Mucosa of stomach (tissue), 1 donor: ENCODE measurements around the gene TUBD1.
"Not testable (repeated sequence)": the region's sequence is repeated elsewhere in the genome, so short reads cannot be mapped to it uniquely, and the experiment has no call there.

Experiments used
- H3K27me3 ChIP-seq: one replicate; pipeline ENCODE4 v1.7.0; 2013; ENCODE audit warnings: mild to moderate bottlenecking, low read length; ENCODE audit not compliant: control insufficient read depth, insufficient read depth
- H3K36me3 ChIP-seq: one replicate; pipeline ENCODE4 v1.7.0; 2013; ENCODE audit warnings: low read length; ENCODE audit not compliant: control insufficient read depth, insufficient read depth
- H3K4me1 ChIP-seq: one replicate; pipeline ENCODE4 v1.7.0; 2013; ENCODE audit warnings: mild to moderate bottlenecking, low read length; ENCODE audit not compliant: control insufficient read depth, insufficient read depth
- H3K4me3 ChIP-seq: one replicate; pipeline ENCODE4 v1.7.0; 2013; ENCODE audit warnings: low read length
- H3K9ac ChIP-seq: one replicate; pipeline ENCODE4 v1.7.0; 2013; ENCODE audit warnings: mild to moderate bottlenecking, low read length, moderate library complexity
- H3K9me3 ChIP-seq: one replicate; pipeline ENCODE4 v1.7.0; 2013; ENCODE audit warnings: mild to moderate bottlenecking, low read length, moderate library complexity; ENCODE audit not compliant: control insufficient read depth
- donor health status: Pancreatic carcinoma.

The TUBD1 gene, protein sequence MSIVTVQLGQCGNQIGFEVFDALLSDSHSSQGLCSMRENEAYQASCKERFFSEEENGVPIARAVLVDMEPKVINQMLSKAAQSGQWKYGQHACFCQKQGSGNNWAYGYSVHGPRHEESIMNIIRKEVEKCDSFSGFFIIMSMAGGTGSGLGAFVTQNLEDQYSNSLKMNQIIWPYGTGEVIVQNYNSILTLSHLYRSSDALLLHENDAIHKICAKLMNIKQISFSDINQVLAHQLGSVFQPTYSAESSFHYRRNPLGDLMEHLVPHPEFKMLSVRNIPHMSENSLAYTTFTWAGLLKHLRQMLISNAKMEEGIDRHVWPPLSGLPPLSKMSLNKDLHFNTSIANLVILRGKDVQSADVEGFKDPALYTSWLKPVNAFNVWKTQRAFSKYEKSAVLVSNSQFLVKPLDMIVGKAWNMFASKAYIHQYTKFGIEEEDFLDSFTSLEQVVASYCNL

DNA sequence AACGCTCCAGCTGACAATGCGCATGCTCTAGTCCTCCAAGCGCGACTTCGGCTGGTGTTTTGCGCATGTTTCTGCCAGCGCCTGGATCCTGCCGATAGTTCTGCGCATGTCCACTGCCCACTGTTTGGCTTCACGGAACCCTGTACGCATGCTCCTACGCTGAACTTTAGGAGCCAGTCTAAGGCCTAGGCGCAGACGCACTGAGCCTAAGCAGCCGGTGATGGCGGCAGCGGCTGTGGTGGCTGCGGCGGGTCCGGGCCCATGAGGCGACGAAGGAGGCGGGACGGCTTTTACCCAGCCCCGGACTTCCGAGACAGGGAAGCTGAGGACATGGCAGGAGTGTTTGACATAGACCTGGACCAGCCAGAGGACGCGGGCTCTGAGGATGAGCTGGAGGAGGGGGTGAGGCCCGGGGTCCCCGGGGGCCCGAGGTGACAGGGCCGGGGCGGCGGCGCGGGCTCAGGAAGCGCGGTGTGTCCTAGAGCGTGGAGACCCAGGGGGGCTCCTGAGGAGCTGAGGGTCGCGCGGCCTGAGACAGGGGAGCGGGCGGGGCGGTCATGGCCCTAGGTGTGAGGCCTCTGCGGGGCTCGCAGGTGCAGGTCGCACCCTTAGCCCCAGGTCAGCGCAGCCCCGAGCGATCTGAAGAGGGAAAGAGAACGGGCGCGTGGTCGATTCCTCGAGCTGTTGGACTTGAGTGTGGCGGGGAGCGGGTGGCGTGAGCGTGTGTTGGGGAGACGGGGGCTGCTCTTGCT lies at the start of gene TUBD1, which contains the start of gene RPS6KB1:
Gene TUBD1 (minus strand): TSS at position 20 of the 752 bp plus-strand sequence. CDS start 1,941 bp downstream, outside the sequence.
Gene RPS6KB1 (plus strand): TSS at position 198 of the 752 bp plus-strand sequence. CDS start 64 bp downstream, at position 262.
- Histone ChIP-seq H3K4me1 (peaks cover 4% of the 10 kb centered on the region), H3K4me3 (peak within 1 kb of the TSS; percentile 69), H3K9me3 (no peaks in the 10 kb centered on the region), H3K27me3 (no peaks in the 10 kb centered on the region), H3K9ac (peak within 1 kb of the TSS; percentile 95), H3K36me3 (no peaks in the 10 kb centered on the region)

DNA sequence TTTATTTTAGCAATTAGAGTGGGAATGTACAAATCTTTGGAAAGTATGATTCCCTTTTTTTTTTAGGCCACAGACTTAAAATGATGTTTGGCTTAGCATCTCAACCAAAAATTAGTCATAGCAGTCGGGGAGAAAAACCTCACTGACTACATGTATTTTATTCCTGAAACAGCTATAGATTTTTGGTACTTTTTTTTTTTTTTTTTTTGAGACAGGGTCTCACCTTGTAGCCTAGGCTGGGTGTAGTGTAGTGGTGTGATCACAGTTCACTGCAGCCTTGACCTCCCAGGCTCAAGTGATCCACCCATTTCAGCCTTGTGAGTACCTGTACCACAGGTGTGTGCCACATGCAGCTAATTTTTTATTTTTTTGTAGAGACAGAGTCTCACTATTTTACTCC lies 48.4 kb upstream of the TUBD1 start:
- Histone ChIP-seq H3K27me3 (no peaks in the 10 kb centered on the region), H3K36me3 (peaks cover 5% of the 10 kb centered on the region), H3K4me3 (no peak overlapping the region), H3K4me1 (no peaks in the 10 kb centered on the region), H3K9me3 (no peaks in the 10 kb centered on the region), H3K9ac (no peak overlapping the region)

DNA sequence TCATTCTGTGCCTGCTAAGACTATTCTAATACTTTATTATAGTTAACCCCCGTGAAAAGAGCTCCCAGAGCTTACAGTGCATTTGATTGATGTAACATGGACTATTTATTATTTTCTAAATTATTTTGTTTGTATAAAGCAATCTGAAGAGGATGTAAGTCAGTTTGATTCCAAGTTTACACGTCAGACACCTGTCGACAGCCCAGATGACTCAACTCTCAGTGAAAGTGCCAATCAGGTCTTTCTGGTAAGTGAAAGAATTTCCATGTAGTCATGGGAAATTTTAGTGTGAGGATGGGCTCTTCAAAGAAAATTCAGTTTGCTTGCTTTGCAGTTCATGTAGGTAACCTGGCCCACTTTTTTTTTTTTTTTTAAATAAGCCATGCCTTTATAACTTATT lies 48.0 kb upstream of the TUBD1 start:
- not testable (repeated sequence) for H3K36me3 ChIP-seq, H3K9me3 ChIP-seq, H3K4me3 ChIP-seq, H3K27me3 ChIP-seq, H3K9ac ChIP-seq, H3K4me1 ChIP-seq

DNA sequence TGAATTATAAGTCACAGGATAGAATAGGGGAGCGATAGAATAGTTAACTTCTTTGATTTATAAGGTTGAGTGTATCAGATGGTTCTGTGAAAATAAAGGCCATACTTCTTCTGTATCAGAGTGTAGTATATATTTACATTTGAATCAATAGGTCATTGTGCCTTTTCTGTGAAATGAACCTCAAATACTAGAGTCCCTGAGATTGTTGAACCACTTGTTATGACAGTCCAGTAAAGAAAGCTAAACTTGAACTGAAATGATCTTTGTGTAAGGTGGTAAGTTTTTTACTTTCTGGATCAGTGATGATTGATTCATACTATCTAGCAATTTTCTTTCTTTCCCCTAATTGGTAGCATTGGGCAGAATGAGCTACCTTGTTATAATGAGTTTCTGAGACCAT lies 40.6 kb upstream of the TUBD1 start:
- H3K9me3 ChIP-seq, H3K36me3 ChIP-seq, H3K4me3 ChIP-seq, H3K4me1 ChIP-seq, H3K9ac ChIP-seq, H3K27me3 ChIP-seq: not testable (repeated sequence)

DNA sequence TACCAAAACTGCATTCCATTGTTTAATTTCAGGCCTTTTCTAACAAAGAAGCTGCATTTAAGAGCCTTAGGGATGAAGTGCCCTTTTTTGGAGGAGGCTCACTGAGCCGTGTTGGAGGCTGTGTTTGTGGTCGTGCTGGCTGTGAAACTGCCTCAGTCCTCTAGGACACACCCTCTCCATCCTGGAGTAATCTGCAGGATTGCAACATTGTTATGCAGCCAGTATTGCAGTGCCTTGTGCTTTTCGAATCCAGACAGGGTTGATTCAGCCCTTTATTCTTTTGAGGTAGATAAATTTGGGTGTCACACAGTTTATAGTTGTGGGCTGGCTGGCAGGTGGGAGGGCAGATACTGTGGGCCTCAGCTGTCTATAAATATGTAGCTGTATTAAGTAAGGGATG lies 38.0 kb upstream of the TUBD1 start:
- not testable (repeated sequence) for H3K4me3 ChIP-seq, H3K9ac ChIP-seq, H3K9me3 ChIP-seq, H3K36me3 ChIP-seq, H3K27me3 ChIP-seq, H3K4me1 ChIP-seq

DNA sequence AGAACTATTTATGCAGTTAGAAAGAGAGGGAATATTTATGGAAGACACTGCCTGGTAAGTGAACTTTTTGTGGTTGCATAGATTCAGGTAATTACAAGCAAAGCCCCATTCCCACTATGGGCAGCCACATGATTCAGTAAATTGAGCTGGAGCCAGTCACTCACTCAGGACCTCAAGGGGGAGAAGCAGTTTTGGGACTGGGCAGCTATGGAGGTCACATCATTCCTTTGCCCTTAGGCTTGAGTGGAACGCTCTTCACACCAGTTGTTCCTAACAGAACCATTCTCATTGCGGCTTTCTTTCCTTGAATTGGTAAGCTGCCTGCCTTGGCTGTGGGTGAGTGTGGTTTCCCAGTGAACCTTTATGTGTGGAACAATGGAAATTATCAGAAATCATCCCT lies 37.4 kb upstream of the TUBD1 start:
- H3K9me3 ChIP-seq, H3K9ac ChIP-seq, H3K4me3 ChIP-seq, H3K36me3 ChIP-seq, H3K27me3 ChIP-seq, H3K4me1 ChIP-seq: not testable (repeated sequence)

DNA sequence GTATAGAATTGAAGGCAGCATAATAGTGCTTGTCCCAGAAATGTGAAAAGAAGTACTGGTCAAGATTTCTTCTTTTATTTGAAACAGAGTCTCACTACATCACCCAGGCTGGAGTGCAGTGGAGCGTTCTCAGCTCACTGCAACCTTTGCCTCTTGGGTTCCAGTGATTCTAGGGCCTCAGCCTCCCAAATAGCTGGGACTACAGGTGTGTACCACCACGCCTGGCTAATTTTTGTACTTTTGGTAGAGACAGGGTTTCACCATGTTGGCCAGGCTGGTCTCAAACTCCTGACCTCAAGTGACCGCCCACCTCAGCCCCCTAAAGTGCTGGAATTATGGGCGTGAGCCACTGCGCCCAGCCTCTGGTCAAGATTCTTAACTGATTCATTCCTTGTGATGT lies 27.9 kb upstream of the TUBD1 start:
- H3K9ac ChIP-seq, H3K4me1 ChIP-seq, H3K36me3 ChIP-seq, H3K27me3 ChIP-seq, H3K4me3 ChIP-seq, H3K9me3 ChIP-seq: not testable (repeated sequence)

DNA sequence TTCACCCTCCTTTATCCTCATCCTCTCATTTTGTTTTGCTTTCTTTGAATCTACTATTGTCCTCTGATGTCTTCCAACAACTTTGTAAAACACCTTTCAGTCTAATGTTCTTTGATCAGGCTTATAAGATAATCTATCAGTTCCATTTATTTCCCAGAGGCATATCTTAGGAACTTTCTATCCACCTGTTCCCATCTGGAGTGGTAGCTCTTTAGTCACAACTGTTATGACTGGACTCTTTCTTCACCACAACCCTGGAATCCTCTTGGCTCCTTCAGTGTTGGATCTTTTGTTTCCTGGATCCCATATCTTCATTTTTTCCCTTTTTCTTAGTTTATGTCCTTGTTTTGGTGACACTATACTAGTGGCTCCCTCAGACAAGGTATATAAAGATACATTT lies 23.7 kb upstream of the TUBD1 start:
- Histone ChIP-seq H3K9ac (no peak overlapping the region), H3K4me1 (no peaks in the 10 kb centered on the region), H3K9me3 (no peaks in the 10 kb centered on the region), H3K27me3 (no peaks in the 10 kb centered on the region), H3K4me3 (no peak overlapping the region), H3K36me3 (peaks cover 4% of the 10 kb centered on the region)

DNA sequence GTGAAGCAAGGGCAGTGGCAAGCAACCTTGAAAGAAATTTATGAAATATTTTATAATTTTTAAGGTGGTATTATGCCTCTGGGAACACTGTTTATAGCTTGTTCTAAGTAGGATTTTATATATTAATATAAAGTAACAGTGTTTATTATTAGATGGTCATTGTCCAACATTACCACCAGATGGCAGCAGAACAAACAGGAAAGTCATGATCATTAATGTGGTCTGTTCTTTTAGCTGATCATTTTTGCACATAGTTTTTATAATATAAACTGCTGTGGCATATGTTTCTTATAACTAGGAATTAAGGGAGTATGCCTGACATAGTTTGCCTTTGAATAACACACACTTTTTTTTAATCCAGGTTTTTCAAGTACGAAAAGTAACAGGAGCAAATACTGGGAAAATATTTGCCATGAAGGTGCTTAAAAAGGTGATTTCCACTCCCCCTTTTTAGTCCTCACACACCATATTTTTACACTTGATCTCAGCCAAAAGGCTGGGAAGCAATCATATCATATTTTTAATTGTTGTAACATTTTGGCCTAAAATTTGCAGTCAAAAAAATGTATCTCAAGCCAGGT lies 21.6 kb upstream of the TUBD1 start:
- no peak overlapping the region for H3K9ac ChIP-seq

DNA sequence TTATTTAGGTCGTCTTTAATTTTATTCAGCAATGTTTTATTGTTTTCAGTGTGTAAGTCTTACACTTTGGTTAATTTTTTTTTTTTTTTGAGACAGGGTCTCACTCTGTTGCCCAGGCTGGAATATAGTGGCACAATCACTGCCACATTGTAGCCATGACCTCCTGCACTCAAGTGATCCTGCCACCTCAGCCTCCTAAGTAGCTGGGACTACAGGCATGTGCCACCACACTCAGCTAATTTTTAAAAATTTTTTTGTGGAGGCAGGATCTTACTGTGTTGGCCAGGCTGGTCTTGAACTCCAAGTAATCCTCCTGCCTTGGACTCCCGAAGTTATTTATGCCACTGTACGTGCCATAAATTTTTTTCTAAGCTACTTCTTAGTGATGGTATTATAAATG lies 14.7 kb upstream of the TUBD1 start:
- Histone ChIP-seq H3K27me3 (no peaks in the 10 kb centered on the region), H3K4me3 (no peak overlapping the region), H3K4me1 (no peaks in the 10 kb centered on the region), H3K9ac (no peak overlapping the region), H3K9me3 (no peaks in the 10 kb centered on the region), H3K36me3 (no peaks in the 10 kb centered on the region)

More for the DNA sequence above, 21.6 kb upstream of the TUBD1 start:
- Histone ChIP-seq H3K36me3 (peaks cover 4% of the 10 kb centered on the region), H3K9me3 (no peaks in the 10 kb centered on the region), H3K4me1 (no peaks in the 10 kb centered on the region), H3K4me3 (no peak overlapping the region), H3K27me3 (no peaks in the 10 kb centered on the region)

DNA sequence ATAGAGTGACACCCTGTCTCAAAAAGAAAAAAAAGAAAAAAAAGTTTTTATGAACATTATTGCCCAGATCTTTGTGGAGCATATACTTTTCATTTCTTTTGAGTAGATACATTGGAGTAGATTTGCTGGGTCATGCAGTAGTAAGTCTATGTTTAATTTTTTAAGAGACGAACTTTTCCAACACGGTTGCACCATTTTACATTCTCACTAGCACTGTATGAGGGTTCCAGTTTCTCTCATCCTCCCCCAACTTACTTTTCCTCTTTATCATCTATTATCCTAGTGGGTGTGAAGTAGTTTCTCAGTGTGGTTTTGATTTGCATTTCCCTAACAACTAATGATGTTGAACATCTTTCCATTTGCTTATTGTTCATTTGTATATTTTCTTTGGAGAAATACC lies 10.7 kb upstream of the TUBD1 start:
- Histone ChIP-seq H3K36me3 (no peaks in the 10 kb centered on the region), H3K4me3 (no peak overlapping the region), H3K27me3 (no peaks in the 10 kb centered on the region), H3K9me3 (no peaks in the 10 kb centered on the region), H3K4me1 (peaks cover 5% of the 10 kb centered on the region), H3K9ac (no peak overlapping the region)

DNA sequence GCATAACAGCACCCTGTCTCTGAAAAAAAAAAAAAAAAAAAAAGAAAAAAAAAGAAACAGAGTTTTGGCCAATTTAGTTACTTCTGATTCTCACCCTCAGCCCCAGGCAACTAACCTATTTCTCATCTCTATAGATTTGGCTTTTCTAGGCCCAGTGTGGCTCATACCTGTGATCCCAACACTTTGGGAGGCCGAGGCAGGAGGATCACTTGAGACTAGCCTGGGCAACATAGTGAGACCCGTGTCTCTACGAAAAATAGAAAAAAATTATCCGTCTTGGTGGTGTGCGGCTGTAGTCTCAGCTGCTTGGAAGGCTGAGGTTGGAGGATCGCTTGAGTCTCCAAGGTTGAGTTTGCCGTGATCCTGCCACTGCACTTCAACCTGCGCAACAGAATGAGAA lies 8.9 kb upstream of the TUBD1 start:
- Histone ChIP-seq H3K4me1 (peaks cover 5% of the 10 kb centered on the region), H3K9me3 (no peaks in the 10 kb centered on the region), H3K27me3 (no peaks in the 10 kb centered on the region), H3K9ac (no peak overlapping the region), H3K4me3 (no peak overlapping the region), H3K36me3 (no peaks in the 10 kb centered on the region)
